Transverse colon (tissue), 4 donors: ENCODE data around the gene AJM1. TPM values are rescaled to one million over a fixed set of nuclear protein-coding genes. Genes with fewer than 3 reads are reported as not detected.
"Not testable (repeated sequence)": the region's sequence is repeated elsewhere in the genome, so short reads cannot be mapped to it uniquely, and the experiment has no call there.

Experiments
- DNase-seq: peaks from one replicate; pipeline ENCODE4 v3.0.0-alpha.2; 2019
- H3K27ac ChIP-seq, 4 donors: fragments of 200-600 bp; sonication (generic); 2 replicates each; pipeline ENCODE4 v1.5.1; 2016 to 2018; ENCODE audit warnings: inconsistent platforms in 4 of 4
- H3K27me3 ChIP-seq: fragments of 200-600 bp; sonication (generic); 2 replicates; pipeline ENCODE4 v1.5.1; 2017; ENCODE audit warnings: inconsistent platforms
- H3K36me3 ChIP-seq, 4 donors: fragments of 200-600 bp; sonication (generic); 2 replicates each; pipeline ENCODE4 v1.5.1; 2017 to 2019; ENCODE audit warnings: inconsistent platforms in 4 of 4
- H3K4me1 ChIP-seq, 4 donors: fragments of 200-600 bp; sonication (generic); 2 replicates each; pipeline ENCODE4 v1.5.1; 2017 to 2020; ENCODE audit warnings: inconsistent platforms in 4 of 4
- H3K4me3 ChIP-seq, 4 donors: fragments of 200-600 bp; sonication (generic); 1 replicate in 1 of 4; 2 replicates in 3 of 4; pipeline versions ENCODE4 v1.5.1 to v1.6.1; 2017 to 2019; ENCODE audit warnings: inconsistent platforms in 4 of 4
- H3K9me3 ChIP-seq, 2 donors: fragments of 200-600 bp; sonication (generic); 2 replicates each; pipeline ENCODE4 v1.5.1; 2017 to 2019; ENCODE audit warnings: inconsistent platforms in 2 of 2
- CTCF ChIP-seq, 5 experiments: fragments of 200-600 bp in 3 of 5; fragments of 450-650 bp in 2 of 5; sonication (generic) in 3 of 5; IDR thresholded peaks; 1 replicate in 2 of 5; 2 replicates in 3 of 5; pipeline ENCODE4 v1.5.1; 2016 to 2017; ENCODE audit warnings: antibody characterized with exemption in 5 of 5, inconsistent platforms in 3 of 5, mild to moderate bottlenecking in 2 of 5, moderate library complexity in 1 of 5
- EP300 ChIP-seq: sonication (generic); formaldehyde crosslinking; IDR thresholded peaks from one replicate; pipeline ENCODE4 v1.6.1; 2017; ENCODE audit warnings: antibody characterized with exemption, low read depth
- POLR2A ChIP-seq: fragments of 450-650 bp; IDR thresholded peaks from one replicate; pipeline ENCODE4 v1.6.1; 2016; ENCODE audit warnings: antibody characterized with exemption, mild to moderate bottlenecking, moderate library complexity
- POLR2AphosphoS5 ChIP-seq, 3 donors: sonication (generic); formaldehyde crosslinking; IDR thresholded peaks; one replicate each; pipeline ENCODE4 v1.6.1; 2016; ENCODE audit warnings: antibody characterized with exemption in 3 of 3
- WGBS, 2 donors: methylation state at CpG; one replicate each; pipeline ENCODE4 v1.1.5; 2018; ENCODE audit warnings: low coverage in 1 of 2; 5-methylcytosine and 5-hydroxymethylcytosine counted together
- in situ Hi-C, 4 donors: fragments of 200-750 bp; cut with MboI; loops; one replicate each; pipeline versions ENCODE4 v1.15.0 to v1.15.1; 2017; ENCODE audit warnings: low sequenced_read_pairs in 3 of 4, low pct_ligation_motif_present in 1 of 4, low pct_unique_long_range_greater_than_20kb in 1 of 4
- intact Hi-C: fragments of 100-400 bp; cut with DNase I; formaldehyde crosslinking; loops from one replicate; pipeline ENCODE4 v1.15.1; 2023; ENCODE audit warnings: low total_unique reads
- total RNA-seq, 4 donors: library from RNA; depleted of rRNA; stranded (reverse); fragments of >200 nt; gene quantifications; one replicate each; pipeline ENCODE4 v1.1.0, GENCODE V29; 2016

Gene AJM1
- total RNA-seq, 4 donors from 2014 or later = 9.8 to 26.5 (median 17.0) TPM

GRCh38 chr9:136865041-136865767 is 22.9 kb downstream of the AJM1 start:
- peaks cover 0 to 22% (median 11%) of the 10 kb centered on the region in 4 donors for H3K36me3 ChIP-seq
- peaks cover 7 to 48% (median 29%) of the 10 kb centered on the region in 4 donors for H3K4me1 ChIP-seq
- H3K27ac ChIP-seq = peak overlapping the region; percentile 89 to 98 (median 94)
- peak; percentile 11 for DNase-seq
- H3K9me3 ChIP-seq = no peaks in the 10 kb centered on the region
- no peaks in the 10 kb centered on the region for H3K27me3 ChIP-seq
- 47% methylated on average over 11 of the region's 11 CpGs; no CpG with 5 or more reads in 1 of the 2 donors for WGBS, 2 donors
- H3K4me3 ChIP-seq = peak overlapping the region; percentile 77 to 95 (median 92)
- TF ChIP-seq EP300 (no peak), CTCF (IDR thresholded peaks at IDR 0.05) (no peak), POLR2AphosphoS5 (IDR thresholded peaks at IDR 0.05) (peak in 1 of 3 donors; percentile 7), POLR2A (no peak)
- in situ Hi-C loops (no loop called here), intact Hi-C loops (loop anchor here (10.0 kb wide), 1 partner anchor 80 kb away; the partner anchor contains the start of genes C8G and FBXW5)

- Histone ChIP-seq H3K4me3 (peak overlapping the region; percentile 77 to 95 (median 92)), H3K27ac (peak overlapping the region; percentile 89 to 98 (median 94)), H3K27me3 (no peaks in the 10 kb centered on the region), H3K4me1 (peaks cover 7 to 43% (median 24%) of the 10 kb centered on the region in 4 donors), H3K9me3 (no peaks in the 10 kb centered on the region), H3K36me3 (peaks cover 0 to 22% (median 11%) of the 10 kb centered on the region in 4 donors)
- TF ChIP-seq CTCF (IDR thresholded peaks at IDR 0.05) (no peak), POLR2A (no peak), EP300 (no peak)
- peak; percentile 66 for DNase-seq
- in situ Hi-C loops (no loop called here), intact Hi-C loops (loop anchor here (10.0 kb wide), 1 partner anchor 79 kb away; the partner anchor contains the start of genes C8G and FBXW5)
- WGBS, 2 donors = 1% methylated on average over 9 of the region's 20 CpGs; no CpG with 5 or more reads in 1 of the 2 donors
Observed at GRCh38 chr9:136865768-136866103, 23.5 kb downstream of the AJM1 start.

GRCh38 chr9:136866898-136867421 is 24.7 kb downstream of the AJM1 start:
- intact Hi-C loops = loop anchor here (10.0 kb wide), 1 partner anchor 78 kb away; the partner anchor contains the start of genes C8G and FBXW5

GRCh38 chr9:136867480-136867879 is 25.2 kb downstream of the AJM1 start:
- DNase-seq = no peak
- H3K4me3 ChIP-seq = no peak overlapping the region
- H3K9me3 ChIP-seq = no peaks in the 10 kb centered on the region
- intact Hi-C loops (loop anchor here (10.0 kb wide), 1 partner anchor 77 kb away; the partner anchor contains the start of genes C8G and FBXW5), in situ Hi-C loops (no loop called here)
- no peaks in the 10 kb centered on the region for H3K27me3 ChIP-seq
- 97 to 100% methylated on average over 8 to 18 of the region's 18 CpGs for WGBS, 2 donors
- peaks cover 7 to 31% (median 20%) of the 10 kb centered on the region in 4 donors for H3K4me1 ChIP-seq
- no peak overlapping the region for H3K27ac ChIP-seq
- TF ChIP-seq CTCF (IDR thresholded peaks at IDR 0.05) (no peak), POLR2A (no peak), POLR2AphosphoS5 (IDR thresholded peaks at IDR 0.05) (no peak), EP300 (no peak)
- H3K36me3 ChIP-seq = peaks cover 0 to 12% (median 5%) of the 10 kb centered on the region in 4 donors

More at GRCh38 chr9:136866898-136867421, 24.7 kb downstream of the AJM1 start:
- H3K9me3 ChIP-seq, H3K27me3 ChIP-seq, in situ Hi-C loops, DNase-seq: not testable (repeated sequence)
- Histone ChIP-seq H3K4me1 (peaks cover 7 to 31% (median 20%) of the 10 kb centered on the region in 4 donors), H3K4me3 (peak overlapping the region; percentile 52 to 92 (median 84)), H3K27ac (peak overlapping the region; percentile 89 to 98 (median 94)), H3K36me3 (peaks cover 0 to 18% (median 8%) of the 10 kb centered on the region in 4 donors)
- 75 to 85% methylated on average over 23 to 29 of the region's 29 CpGs for WGBS, 2 donors
